HG03439 (cell line): ENCODE results near the gene TERB1.
"Not testable (repeated sequence)": the region's sequence is repeated elsewhere in the genome, so short reads cannot be mapped to it uniquely, and the experiment has no call there.

ENCODE experiments used
- ATAC-seq: cut with Tn5 transposase; IDR thresholded peaks from one replicate; pipeline ENCODE4 v1.9.1; 2021; ENCODE audit warnings: mild to moderate bottlenecking, moderate library complexity; ENCODE audit not compliant: unreplicated experiment

The TERB1 gene

DNA sequence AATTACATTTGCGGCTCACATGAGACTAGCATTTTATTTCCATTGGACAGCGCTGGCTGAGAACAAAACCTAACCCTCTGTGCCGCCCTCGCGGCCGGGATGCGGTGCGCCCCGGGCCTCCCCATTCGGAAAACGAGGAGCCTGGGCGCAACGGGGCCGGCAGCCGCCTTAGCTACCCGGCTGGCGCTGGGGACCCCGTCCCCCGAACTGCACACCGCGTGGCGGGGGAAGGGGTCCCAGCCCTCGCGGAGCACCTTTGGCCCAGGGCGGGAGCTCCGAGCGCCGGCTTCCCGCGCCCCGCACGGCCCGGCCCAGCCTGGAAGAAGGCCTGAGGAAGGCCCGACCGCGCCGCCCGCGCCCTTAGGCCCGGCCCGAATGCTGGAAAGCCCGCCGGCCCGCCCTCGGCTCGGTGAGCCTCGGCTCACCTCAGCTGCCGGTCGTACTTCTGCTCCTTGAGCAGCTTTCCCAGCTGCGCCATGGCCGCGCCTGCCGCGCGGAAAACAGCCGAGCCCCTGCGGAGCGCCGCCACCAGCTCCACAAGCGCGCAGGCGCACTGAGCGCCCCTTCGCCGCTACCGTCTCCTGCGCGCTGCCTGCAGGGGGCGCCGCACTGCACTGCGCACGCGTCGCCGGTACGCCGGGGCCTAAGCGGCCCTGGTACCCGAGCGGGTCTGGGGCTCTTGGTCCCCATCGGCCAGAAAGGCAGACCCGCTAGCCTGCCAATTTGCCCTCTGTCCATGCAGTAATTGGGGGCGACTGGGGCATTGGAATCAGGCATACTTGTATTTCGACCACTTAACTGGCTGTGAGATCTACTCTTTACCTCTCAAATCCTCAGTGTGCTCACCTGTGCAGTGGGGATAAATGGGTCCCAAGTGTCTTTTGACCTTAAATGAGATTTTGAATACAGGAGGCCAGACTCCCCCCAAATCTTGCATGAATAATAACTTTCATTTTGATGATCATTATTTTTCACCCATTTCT, 29.3 kb upstream of the TERB1 start, which contains the start of gene NAE1:
NAE1 (minus strand) TSS at position 555 of the 983 bp plus-strand sequence; CDS start at position 478, 77 bp downstream.
- ATAC-seq = peak; percentile 93

DNA sequence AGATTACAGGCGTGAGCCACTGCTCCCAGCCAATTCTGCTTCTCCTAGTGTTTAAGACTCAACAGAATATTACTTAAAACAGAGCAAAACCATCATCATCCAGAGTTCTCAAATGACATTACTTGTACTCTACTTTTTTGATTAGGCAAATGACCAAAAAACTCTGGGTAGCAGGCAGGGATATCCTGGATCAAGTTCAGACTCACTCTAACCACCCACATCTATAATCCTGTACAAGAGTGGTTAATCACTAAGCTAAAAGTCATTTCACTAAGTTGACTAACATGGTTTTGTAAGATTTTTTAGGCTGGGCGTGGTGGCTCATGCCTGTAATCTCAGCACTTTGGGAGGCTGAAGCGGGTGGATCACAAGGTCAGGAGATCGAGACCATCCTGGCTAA, 22.6 kb upstream of the TERB1 start:
- ATAC-seq = no peak

DNA sequence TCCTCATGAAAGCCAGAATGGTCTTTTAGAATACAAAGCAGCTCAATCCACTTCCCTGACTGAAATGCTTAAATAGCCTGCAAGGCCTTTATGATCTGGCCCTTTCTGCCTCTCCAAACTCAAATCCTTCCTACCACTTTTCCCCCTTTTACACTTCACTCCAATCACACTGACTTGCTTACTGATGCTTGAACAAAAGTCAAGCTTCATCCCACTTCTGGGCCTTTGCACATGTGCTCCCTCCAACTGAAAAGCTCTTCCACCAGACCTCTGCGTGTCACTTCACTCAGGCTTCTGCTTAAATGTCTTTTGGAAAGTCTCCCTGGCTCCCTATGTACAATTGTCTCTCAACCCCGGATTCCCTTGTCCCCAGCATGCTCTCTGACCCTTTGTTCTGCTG, 13.3 kb upstream of the TERB1 start:
- no peak for ATAC-seq

DNA sequence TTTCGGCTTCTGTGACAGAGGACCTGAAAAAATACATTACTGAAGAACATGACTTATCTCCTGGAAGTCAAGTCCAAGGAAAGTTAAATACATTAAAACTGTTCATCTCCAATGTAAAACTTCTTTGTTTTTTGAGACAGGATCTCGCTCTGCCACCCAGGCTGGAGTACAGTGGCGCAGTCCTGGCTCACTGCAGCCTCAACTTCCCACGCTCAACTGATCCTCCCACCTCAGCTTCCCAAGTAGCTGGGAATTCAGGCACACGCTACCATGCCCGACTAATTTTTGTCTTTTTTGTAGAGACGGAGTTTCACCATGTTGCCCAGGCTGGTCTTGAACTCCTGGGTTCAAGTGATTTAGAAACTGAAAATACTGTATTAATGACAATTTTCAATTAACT, 9.7 kb upstream of the TERB1 start:
- ATAC-seq = no peak

DNA sequence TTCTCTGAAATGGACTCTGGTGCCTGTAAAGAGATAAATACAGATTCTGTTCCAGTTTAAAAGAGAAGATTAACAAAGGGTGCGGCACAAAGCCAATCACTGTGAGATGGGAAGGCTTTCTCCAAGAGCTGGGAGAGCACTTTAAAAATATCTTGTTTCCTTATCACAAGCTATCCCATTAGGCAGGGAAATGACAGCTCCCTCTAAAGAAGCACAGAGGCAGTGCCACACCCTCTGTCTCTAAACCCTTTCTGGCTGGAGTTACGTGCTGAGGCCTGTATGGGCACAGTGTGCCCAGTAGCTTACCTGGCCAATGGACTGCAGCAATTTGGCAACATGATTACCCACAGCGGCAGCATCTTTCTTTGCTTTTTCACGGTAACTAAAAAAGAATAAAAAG, 9.0 kb upstream of the TERB1 start:
- ATAC-seq = no peak

DNA sequence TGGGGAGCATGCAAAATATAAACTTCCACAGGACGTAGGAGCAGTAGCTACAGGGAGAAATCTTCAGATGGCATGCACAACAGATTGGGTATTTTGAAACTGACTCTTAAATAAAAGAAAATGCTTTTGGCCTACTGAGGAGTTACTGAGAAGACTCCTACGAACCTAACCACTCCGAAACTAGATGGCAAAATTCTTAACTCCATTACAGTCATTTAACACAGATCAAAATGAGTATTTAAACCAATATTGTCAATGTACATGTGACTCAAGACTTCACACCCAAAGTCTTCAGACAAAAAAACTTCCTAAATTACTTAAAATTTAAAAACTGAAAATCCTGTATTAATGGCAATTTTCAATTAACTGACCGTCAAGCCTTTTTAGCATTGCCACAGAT, 8.4 kb upstream of the TERB1 start:
- ATAC-seq = no peak

DNA sequence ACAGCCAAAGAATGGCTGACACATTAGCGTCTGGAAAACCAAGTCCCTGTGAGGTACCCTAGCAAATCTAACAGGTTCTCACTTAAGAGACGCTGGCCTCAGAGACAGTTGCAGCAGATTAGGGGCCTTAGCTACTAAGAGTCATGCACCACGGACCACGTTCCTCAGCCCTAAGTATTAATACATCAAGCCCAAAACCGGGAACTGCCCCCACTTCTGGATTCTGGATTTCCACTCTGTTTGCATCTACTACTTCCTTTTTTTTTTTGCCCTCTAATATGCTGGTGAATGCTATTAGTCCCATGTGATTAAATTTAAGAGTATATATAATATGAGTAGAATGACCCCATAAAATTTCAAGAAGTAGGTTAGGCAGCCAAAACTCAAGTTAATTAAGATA, 775 bp upstream of the TERB1 start:
- ATAC-seq = no peak

DNA sequence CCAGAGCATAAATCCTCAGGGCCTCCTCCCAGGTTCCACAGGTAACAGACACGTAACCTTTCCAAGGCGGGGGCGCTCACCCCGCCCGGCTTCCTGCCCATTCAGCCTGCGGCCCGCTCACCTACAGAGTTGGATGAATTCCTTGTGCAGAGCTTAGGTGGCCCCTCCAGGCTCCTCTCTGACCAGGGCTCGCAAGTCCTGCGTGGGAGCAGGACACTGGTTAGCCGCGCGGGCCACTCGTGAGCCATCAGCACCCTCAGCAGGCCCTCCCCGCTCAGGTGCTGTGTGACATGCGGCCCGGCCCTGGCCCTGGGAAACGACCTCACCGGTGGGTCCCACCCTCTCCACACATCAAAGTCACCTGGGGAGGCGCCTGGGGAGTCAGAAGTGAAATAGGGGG, 528 bp downstream of the TERB1 start:
- ATAC-seq = no peak

DNA sequence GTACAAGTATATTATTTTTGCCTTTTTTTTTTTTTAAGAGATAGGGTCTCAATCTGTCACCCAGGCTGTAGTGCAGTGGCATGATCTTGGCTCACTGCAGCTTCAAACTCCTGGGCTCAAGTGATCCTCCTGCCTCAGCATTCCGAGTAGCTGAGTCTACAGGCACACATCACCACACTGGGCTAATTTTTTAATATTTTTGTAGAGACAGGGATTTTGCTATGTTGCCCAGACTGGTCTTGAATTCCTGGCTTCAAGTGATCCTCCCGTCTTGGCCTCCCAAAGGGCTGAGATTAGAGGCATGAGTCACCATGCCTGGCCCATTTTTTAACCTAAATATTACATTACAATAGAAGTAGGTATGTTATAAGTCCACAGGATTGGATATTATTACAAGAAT, 3.2 kb downstream of the TERB1 start:
- ATAC-seq = no peak

DNA sequence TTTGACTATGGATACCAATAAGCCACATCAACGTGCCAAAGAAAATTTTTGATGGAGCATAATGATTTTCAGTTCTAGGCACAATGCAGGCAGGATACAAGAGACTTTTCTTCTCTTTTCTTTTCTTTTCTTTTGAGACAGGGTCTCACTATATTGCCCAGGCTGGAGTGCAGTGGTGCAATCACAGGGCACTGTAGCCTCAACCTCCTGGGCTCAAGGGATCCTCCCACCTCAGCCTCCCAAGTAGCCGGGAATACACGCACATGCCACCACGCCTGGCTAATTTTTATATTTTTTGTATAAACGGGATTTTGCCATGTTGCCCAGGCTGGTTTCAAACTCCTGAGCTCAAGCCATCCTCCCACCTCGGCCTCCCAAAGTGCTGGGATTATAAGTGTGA, 7.4 kb downstream of the TERB1 start:
- not testable (repeated sequence) for ATAC-seq

DNA sequence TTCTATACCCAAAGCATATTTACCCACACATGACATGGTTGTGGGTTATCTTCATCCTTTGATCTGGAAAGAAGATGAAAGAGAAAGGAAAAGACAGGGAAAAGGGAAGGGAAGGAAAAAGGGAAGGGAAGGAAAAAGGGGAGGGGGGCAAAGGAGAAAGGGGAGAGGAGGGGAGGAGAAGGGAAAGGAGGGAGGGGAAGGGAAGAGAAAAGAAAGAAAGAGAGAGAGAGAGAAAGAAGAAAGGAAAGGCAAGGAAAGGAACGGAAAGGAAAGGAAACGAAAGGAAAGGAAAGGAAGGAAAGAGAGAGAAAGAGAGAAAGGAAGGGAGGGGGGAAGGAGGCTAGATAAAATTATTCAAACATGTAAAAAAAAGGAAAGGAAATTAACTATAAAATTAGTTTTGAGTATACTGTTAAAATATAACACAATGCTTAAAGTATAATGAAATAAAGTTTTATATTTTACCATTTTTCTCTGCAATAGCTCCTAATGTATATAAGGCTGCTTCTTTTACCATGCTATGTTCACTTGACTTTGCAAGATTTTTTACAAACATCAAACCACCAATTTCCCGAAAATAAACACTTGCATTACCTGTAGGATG, 11.2 kb downstream of the TERB1 start:
- no peak for ATAC-seq

DNA sequence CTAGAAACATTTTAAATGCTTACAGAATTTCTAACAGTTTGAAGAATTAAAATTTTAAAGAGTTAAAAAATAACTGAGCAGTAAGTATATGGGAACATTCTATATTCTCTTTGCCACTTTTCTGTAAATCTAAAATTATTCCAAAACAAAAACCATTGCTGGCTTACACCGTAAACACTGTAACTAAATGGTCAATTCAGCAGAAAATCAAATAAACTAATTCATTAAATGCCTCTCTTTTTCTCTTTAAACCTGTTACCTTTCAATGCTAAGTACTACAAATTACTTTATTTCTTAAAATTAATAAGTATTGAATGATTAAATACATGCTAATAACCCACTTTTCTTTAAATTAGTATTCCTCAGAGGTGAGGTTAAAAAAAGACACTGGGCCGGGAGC, 14.0 kb downstream of the TERB1 start:
- no peak for ATAC-seq

DNA sequence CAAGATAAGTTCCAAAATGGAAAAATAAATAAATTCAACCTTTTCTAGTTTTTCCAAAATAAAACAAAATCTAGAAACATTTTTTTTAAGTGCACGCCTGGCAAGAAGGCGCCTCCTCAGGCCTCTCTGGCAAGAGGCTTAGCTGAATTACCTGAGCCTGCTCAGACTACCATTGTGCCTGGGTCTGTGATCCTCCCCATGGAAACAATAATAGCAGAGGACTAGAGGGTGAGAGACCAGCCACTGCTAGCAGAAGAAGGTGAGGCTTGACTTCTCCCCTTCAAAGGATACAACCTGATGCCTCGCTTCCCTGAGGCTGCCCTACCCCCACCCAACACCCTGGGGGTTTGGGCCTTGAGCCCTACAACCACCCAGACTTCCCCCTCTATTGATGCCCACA, 14.8 kb downstream of the TERB1 start:
- ATAC-seq = no peak

DNA sequence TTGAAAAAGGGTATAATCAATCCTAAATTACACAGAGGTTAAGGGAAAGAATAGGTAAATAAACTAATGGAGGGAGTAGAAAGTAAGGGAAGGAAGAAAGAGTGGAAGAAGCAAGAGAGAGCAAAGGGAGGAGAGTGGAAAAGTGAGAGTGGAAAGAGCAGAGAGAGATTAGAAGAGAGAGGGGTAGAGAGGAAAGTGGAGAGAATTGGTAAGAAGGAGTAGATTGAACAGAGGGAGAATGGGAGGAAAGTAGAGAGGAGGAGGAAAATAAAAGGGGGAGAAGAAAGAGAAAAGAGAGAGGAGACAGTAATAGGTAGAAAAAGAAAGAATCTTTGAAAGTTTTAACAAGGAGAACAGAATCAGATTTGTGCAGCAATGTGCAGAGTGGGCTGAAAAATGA, 24.9 kb downstream of the TERB1 start:
- ATAC-seq = no peak

DNA sequence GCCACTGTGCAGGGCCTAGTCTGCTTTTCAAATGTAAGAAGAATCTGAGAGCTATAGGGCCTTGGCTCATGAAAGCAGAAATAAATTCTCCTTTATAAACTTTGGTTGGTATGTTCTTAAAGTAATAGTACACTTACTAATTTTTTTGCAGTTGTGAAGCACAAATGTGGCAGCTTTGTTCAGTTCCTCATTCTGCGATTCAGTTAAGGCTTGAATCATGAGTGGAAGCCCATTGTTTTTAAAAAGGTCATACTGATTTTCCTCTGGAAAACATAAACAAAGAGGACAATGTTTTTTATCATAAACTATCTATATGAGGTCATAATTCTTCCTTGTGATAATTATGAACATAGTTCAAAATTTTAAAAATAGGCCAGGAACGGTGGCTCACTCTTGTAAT, 26.4 kb downstream of the TERB1 start:
- ATAC-seq = no peak

DNA sequence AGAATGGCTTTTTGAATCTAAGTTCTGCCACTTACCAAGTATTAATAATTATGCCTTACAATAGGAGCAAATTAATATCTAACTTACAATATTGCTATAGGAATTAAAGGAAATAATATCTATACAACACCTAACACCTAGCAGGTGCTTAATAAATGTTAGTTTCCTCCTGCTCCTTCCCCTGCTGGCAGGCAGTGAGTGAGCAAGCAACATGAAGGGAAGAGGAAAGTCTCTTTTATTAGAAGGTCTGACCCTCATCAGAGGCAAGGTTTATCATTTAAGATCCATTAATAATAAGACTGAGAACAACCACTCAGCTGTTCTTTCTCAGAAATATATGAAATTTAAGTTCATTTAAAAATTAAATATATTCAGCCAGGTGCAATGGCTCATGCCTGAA, 43.3 kb downstream of the TERB1 start:
- ATAC-seq = no peak

DNA sequence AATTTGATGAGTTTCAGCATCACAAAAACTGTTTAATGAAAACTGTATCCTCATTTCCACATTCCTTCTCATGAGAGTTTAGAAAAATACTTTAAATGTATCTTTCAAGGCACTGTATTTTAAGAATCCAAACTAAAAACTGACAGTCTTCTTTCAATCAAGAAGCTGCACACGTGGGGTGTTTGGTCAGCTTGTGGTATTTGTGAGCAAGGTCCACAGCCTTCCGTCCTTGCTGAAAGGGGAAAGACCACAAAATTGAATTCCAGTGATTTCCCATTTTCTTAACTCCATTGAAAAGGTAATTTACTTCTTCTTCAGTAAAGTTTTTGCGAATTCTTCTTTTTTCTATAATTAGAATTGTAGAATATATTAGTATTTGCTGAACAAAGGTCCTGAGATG, 46.6 kb downstream of the TERB1 start:
- ATAC-seq = no peak

DNA sequence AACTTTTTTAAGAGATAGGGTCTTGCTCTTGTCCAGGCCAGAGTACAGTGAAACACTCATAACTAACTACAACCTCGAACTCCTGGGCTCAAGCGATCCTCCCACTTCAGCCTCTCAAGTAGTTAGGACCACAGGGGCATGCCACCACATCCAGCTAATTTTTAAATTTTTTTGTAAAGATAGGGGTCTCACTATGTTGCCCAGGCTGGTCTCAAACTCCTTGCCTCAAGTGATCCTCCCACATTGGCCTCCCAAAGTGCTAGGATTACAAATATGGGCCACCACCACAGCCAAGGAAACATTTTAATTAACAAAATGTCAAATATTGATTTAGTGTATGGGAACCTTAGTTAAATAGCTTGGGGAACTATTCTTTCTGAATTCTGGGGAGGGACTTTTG, 47.2 kb downstream of the TERB1 start:
- ATAC-seq = no peak

DNA sequence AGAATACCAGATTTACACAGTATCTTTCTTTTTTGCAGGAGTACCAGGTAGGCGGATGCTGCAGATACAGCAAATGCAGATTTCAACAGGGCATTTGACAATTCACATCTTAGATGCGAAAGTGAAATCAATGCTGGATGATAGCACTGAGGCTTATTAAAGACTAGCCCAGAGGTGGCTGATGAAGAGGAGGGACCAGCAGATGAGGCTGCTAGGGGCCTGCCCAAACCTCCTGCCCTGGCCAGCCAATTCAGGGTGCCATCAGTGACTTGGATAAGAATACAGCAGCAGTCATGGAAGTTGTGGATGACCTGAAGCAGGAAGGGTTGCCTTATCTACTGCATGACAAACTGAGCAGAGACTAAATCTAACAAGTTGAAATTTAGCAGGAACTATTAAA, 48.4 kb downstream of the TERB1 start:
- ATAC-seq = no peak

DNA sequence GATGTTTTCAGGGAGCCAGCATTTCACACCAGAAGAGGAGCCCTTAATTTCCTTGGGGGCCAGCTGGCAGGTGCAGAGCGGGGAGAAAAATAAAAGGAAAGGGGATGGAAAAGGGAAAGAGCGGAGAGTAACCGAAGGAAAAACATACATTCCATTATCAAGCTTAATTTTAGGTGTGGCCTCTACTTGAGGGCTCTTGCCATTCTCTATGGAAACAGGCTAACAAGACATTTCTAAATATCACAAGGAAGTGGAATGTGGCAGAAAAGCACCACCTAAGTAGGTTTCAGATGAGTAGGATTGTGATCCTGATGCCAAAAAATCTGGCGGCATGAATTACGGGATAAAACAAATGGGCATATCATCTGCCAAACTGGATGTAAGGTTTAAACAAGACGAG, 49.0 kb downstream of the TERB1 start:
- ATAC-seq = no peak

DNA sequence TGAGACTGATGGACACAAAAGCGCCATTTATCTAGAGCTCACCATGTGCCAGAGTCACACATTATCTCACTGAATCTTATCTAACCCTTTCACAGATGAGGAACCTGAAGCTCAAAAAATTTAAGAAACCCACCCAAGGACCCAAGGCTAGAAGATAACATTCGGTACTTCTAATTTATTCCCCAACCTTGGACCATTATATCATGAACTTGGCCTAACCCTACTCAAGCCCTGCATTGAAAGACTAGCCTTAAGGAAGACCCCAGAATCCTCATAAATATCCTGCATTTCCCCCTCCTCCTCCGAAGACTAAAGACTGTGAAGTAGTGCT, 49.4 kb downstream of the TERB1 start:
- ATAC-seq = no peak

DNA sequence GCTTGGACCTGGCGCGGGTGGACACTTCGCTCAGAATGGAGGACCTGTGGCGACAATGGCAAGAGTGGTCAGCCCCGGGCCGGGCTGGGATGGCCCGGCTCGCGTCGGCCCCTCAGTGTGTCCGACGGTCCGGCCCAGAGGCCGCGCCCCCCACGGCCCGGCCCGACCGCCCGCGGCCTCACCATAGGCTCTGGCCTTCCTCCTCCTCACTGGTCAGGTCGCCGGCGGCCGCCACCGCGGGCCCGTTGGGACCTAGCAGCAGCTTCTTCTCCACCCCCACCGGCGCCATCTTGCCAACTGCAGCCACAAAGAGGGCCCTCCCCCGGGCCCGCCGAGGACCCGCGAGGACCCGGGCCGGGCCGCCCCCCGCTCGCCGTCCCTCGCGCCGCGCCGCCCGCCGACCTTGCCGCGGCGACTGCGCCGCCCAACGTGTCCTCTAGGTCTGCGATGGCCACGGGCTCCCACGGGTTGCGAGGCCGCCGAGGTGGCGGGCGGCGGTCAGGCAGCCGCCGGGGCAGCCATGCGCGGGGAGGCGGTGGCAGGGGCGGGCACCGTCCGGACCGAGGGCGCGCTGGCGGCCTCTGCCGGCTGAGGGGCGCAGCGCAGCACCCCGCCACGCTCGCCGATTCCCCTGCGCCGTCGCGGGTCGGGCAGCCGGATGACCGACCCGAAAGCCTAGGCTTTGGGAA, 49.9 kb downstream of the TERB1 start, which contains the start of gene DYNC1LI2:
DYNC1LI2 (minus strand) TSS at position 307 of the 689 bp plus-strand sequence; CDS start at position 289, 18 bp downstream.
- ATAC-seq = peak; percentile 89
